Glomerular visceral epithelial cell (primary cell): ENCODE data around the gene CELSR1.
"Not testable (repeated sequence)": the region's sequence is repeated elsewhere in the genome, so short reads cannot be mapped to it uniquely, and the experiment has no call there.

Experiments used
- DNase-seq: peaks from one replicate; pipeline ENCODE4 v3.0.0-alpha.2; 2016; ENCODE audit errors: extremely low spot score

Gene CELSR1

DNA sequence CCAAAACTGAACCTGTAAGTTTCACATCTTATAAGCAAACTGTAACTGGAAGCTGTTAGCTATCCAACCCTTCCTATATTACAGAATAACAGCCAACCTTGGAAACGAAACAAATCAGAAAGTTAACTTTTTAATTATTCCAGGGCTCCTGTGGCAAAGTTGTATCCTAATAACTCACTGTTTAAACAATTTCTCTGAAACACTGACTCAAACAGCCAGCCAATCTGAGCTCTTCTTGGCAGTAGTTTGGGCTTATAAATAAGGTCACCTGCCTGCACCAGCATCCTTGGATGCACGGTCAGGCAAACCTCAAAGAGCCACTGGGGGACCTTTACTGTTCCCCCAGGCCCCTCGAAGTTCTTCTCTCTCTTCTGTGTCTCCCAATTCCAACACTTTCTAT, 5.0 kb downstream of the CELSR1 start:
- DNase-seq: no peak

DNA sequence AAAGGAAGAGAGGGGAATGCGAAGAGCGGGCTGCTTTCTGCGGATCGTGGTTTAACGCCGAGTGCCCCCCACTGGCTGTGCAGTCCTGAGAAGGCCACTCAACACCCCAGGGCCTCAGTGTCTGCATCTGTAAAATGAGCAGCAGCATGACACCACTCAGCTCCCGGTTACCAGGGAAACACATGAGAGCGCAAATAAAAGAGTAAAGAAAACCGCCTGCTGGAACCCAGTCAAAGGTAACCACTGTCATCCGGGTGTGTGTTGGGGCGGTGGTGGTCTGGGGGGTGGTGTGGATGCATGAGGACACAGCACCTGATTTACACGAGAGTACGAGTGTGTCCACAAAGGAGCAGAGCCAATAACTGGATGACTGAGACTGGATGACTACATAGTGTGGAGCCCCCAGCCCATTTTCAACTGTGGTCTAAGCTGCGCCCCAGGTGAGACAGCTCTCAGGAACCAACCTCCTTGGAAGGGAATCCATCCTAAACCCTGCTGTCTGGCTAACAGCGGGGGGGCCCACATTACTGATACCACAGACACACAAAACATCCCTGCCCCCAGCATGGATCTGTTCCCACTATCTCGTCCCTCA, 5.7 kb downstream of the CELSR1 start:
- DNase-seq: no peak

DNA sequence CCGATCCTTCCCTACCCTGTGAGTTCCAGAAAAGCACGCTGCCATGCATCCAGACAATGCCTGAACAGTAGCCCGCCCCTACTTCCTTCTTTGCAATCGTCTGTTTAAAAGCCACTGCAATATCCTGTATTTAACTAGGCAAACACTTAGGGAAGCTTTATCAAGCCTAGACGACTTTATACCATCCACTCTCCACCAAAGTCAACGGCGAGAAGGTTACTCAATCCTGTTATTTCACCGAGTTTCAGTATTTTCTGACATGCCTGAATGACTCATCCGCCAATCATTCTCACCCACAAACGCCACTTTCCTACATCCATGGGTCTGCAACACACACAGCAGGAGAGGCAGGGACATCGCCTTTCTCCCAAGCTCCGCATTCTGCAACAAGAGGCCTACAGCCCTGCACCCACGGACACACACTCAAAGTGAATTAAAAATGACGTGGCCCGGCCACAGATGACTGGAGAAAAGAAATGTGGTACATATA, 9.3 kb downstream of the CELSR1 start:
- peak; percentile 97 for DNase-seq

DNA sequence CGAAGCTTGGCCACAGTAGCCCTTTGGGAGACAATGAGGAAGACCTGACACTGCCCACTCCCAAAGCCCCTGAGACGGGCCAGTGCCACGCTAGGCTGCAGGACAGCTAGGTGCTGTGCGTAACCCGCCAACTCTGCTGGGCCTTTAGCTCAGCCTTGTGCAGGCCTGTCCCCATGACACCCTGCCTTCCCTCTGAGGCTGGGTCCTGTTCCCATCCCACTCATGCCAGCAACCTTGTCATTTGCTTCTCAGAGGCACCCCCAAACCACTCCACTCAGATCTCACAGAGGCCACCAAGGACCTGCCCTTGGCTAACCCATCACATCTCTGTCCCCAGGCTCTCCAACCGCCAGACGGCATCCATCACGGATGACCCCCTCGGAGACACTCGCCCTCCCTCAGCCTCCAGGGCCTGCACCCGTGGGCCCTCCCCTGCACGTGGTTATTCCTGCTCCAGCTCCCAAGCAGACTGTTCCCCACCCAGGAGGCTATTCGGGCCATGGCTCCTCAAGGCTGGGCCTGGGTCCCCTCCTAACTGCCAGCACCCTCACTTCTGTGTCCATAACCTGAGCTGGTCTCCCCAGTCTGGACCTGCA, 11.1 kb downstream of the CELSR1 start:
- no peak for DNase-seq

DNA sequence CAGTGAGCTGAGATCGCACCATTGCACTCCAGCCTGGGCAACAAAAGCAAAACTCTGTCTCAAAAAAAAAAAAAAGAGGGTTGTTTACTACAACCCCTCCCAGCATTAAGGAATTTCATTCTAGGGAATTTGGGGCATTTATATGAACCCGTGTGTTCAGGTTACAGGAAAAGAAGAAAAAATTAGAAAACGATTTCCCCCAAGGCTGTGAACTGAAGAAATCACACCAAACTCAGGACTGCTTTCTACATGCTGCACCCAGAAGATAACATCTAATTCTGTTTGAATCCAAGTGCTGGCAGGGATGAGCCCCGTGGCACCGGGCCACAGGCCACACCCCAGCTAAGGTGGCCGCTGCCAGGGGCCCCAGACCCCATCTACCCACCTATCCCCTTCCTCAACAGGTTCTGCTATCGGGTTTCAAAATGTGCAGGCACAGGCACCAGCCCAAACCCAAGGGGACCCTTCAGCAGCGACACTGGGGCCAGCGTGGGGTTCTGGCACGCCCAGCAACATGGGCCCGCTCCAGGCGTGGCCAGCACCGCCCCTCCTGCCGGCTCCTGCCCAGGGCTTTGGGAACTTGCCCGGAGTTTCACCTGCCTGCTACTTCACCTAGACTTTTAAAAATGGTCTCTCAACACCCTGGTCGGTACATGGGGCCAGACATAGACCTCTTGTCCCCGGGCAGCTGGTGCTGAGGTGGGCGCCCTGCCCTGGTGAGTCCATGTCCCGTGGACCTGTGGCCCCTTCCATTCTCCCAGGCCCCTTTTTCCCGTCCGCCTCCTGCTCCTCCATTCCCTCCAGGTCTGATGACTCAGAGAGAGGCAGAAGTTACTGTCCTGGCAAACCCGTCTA, 11.8 kb downstream of the CELSR1 start:
- no peak for DNase-seq

DNA sequence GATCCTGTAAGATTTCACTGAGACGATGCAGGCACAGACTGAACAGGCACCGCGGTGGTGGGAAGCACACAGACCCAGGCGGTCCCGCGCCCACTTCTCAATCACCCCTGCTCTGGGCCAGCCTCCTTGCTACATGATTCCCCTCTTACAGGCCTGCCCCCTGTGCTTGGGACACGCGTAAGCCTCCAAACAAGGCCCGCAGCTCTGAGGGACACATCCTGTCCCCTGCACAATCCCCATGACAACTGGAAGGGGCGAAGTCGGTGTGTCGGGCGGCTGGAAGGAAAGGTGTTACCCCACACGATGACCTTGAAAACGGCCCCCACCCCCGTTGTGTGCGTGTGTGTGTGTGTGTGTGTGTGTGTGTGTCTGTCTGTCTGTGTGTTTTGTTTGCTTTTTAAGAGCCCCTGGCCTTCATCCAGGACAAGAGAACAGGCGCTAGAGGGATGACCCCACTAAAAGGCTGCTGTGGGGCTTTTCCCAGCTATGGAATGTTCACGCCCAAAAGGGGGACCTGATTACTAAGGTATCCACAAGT, 13.1 kb downstream of the CELSR1 start:
- DNase-seq: no peak

DNA sequence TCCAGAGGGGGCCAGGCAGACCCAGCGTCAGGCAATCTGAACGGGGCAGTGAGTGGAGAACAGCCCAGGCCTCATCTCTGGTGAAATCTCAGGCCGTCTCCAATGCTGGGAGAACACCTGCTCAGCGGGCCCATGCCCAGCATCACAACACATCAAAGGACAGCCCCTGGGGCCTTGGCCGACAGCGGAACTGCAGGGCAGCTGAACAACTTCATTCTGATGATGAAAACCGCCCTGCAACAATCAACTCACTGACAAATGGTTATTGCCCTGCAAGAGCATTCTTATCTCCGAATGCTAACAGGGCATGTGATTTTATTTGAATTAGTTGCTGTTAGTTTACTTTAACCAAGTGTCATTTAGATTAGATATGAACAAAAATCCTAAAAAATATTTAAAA, 14.6 kb downstream of the CELSR1 start:
- no peak for DNase-seq

DNA sequence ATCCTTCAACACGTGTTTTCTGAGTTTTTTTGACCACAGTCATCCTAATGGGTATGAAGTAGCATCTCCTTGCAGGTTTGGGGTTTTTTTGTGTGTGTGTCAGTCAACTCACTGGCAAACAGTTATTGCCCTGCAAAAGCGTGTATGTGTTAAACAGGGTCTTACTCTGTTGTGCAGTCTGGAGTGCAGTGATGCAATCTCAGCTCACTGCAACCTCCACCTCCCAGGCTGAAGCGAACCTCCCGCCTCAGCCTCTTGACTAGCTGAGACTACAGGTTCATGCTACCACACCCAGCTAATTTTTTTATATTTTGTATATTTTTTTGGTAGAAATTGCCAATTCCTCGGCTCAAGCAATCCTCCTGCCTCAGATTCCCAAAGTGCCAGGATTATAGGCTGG, 15.4 kb downstream of the CELSR1 start:
- DNase-seq: no peak

DNA sequence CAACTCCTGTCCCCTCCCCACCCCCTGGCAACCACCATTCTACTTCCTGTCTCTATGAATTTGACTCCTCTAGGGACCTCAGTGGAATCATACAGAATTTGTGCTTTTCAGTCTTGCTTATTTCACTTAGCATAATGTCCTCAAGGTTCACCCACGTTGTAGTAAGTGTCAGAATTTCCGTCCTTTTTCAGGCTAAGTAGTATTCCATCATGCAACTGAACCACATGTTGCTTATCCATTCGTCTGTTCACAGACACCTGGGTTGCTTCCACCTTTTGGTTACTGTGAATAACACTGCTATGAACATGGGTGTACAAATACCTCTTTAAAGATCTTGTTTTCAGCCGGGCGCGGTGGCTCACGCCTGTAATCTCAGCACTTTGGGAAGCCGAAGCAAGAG, 16.5 kb downstream of the CELSR1 start:
- DNase-seq: no peak

DNA sequence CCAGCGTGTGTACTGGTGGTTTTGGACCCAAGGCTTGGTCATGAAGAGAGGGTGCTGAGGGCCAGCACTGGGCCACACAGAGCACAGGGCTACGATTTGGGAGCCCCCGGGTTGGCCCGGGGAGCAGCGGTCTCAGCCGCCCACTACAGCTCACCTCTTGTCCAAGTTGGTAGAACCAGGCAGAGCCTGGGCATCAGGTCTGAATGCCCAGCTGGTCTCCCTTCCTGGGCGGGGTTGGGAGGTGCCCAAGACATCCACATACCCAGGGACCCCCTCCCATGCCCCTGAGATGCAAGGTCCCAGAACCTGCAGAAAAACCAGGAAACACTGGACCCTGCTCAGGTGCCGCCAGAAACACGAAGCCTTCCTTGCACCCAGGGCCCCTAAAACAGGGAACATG, 18.0 kb downstream of the CELSR1 start:
- DNase-seq: no peak

DNA sequence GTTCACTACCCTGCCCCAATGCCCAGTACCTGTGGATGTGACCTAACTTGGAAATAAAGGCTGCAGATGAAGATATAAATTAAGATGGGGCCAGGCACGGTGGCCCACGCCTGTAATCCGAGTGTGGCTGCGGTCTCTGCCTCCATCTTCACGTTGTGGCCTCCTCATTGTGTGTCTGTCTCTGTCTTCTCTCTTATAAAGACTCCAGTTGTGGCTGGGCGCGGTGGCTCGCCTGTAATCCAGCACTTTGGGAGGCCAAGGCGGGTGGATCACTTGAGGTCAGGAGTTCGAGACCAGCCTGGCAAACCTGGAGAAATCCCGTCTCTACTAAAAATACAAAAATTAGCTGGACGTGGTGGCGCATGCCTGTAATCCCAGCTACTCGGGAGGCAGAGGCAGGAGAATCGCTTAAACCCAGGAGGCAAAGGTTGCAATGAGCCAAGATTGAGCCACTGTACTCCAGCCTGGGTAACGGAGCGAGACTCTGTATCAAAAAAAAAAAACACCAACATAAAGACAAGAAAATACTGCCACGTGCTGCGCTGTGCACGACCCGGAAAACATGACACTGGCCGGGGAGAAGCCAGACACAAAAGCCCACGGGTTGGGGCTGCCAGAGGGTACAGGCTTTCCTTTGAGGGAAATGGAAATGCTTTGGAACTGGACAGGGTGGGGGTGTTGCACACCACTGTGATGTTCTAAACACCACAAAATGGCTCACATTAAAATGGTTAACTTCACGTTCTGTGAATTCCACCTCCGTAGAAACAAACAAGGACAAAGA, 18.7 kb downstream of the CELSR1 start:
- no peak for DNase-seq

DNA sequence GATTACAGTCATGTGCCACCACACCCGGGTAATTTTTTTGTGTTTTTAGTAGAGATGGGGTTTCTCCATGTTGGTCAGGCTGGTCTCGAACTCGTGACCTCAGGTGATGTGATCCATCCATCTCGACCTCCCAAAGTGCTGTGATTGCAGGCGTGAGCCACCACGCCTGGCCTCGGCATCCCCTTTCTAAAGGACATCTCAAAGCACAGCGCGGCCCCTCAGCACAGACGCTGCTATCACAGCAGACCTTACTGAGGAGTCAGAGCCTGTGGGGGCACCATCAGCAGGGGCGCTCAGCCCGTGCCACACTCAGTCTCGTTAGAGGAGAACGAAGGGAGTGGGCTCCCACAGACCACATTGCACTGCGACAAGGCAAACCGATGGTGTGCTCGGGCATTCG, 19.4 kb downstream of the CELSR1 start:
- no peak for DNase-seq

DNA sequence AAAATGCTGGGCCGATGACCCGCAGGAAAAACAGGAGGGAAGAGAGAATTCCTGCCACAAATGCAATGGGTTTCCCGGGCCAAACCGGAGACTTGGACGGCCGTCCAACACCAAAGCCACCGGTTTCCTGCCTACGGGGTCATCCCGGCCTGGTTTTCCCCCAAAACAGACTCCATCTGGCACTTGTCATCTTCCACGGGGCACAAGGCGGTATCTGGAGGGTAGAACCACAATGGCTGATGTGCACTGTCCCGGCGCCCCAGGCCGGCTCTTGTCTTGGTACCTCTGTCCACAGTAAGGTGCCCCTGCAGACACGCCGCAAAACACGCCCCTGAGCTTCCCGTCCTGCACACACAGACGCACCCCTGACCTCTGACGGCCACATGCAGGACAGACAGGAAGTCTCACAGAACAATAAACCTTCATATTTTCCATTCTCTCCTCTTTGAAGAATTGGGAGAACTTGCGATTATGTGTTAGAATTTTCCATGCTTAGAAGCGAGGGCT, 20.1 kb downstream of the CELSR1 start:
- DNase-seq: no peak

DNA sequence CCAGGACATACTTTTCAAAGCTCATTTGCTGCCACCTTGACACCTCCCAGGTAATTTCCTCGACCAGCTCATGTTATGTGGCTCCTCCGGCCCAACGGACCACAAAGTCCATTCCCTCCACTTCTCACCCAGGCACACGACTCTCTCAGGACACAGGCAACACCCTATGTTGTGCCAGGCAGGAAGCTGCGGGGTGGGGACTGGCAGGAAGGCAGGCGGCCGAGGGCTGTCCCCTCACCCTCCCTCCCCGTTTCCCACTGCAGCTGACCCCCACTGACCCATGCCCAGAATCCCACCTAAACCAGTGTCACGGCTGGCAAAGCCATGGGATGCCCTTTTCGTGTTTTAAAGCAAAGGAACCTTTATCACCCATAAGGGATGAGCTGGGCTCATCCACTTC, 20.8 kb downstream of the CELSR1 start:
- DNase-seq: no peak

DNA sequence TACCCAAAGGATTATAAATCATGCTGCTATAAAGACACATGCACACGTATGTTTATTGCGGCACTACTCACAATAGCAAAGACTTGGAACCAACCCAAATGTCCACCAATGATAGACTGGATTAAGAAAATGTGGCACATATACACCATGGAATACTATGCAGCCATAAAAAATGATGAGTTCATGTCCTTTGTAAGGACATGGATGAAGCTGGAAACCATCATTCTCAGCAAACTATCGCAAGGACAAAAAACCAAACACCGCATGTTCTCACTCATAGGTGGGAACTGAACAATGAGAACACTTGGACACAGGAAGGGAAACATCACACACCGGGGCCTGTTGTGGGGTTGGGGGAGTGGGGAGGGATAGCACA, 21.3 kb downstream of the CELSR1 start:
- DNase-seq: not testable (repeated sequence)

DNA sequence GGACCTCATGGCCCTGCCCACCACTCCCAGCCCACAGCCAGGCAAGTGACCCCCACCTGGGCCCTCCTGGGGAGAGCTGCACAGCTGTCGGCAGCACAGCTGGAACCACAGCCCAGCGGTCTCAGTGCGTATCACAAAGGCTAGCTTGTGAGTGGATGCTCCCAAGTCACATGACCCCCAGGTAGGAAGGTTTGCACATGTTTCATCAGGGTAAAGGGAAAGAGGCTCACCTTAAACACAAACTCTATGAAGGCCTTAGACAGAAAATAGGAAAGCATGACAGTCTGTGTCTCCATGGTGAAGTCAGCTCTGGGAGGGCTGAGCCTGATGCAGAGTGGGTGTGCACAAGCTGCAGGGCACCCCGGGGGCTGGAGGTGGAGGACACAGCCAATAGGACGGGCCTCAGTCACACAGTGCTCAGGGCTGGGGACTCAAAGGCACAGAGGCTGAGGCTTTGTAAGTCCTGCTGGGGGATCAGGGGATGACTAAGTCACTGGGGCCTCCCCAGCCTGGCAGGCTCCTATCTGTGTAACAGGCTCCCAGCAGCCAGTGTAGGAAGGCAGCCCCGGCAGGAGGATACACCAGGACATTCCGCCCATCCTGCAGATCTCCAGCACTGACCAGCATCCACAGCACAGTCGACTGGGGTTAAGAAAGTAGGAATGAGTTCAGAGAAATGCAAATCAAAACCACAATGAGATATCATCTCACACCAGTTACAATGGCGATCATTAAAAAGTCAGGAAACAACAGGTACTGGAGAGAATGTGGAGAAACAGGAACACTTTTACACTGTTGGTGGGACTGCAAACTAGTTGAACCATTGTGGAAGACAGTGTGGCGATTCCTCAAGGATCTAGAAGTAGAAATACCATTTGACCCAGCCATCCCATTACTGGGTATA, 22.0 kb downstream of the CELSR1 start:
- DNase-seq: peak; percentile 39

DNA sequence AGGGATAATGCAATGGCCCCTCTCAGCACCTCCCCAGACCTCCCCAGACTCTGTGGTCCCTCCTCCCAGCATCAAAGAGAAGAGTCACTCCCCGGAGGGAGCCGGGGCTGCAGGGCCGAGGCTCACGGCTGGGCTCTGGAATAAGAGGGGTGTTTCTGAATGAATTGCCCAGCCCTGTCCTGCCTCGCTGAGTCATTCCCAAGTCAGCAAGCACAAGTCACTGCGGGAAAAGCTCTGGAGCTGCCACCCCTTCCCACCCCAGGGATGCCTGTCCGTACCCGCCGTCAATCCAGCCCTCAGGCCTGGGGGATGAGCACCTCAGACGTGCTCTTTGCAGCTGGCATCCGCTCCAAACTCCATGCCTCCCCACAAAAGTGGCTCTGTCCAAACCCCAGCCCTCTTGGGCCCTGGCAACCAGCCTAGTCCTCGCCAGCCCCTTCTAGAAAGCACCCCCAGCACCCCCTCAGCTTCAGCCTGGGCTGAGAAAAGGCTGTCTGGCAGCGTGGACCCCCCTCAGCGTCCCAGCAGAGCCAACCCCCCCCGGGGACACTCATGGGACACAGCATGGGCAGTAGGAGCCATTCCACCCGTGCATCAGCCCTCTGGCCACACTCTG, 22.7 kb downstream of the CELSR1 start:
- peak; percentile 77 for DNase-seq

DNA sequence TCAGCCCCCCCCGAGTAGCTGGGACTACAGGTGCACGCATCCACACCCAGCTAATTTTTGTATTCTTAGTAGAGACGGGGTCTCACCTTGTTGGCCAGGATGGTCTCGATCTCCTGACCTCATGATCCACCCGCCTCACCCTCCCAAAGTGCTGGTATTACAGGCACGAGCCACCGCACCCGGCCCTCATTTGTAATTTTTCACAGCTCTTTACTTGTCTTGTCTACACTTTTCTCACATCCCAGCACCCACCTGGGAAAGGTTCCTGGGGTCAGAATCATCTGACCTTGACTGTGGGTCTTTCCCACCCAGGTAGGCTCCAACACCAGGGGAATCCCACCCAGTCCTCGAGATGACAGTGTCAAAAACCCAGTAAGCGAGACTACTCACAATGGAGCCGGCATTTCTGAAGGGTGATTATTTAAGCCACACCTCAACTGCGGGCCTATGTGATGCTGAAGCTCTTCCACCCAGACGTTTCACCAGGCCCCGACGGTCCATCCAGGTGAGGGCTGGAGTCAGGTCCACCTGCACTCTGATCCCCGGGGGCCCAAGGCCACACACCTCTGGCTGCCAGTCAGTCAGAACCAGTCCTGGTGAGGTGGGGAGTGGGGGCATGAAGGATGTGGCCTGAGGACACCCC, 23.4 kb downstream of the CELSR1 start:
- no peak for DNase-seq

DNA sequence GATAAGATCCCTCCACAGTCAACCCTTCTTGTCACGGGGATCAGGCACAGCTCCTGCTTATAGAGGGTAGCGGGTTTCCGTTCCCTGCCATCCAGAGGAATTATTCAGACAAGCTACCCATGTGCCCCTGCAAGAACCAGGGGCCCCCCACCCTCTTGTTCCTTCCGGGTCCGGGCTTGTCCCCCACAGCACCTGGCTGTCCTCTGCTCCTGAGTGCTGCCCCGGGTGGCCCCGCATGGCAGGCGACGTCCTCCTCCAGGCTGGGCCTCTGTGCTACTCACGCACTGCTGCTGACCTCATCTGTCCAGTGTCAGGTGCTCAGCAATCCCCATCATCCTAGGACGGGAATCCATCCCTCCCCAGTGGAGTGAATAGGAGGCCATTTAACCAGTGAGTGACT, 24.7 kb downstream of the CELSR1 start:
- no peak for DNase-seq

DNA sequence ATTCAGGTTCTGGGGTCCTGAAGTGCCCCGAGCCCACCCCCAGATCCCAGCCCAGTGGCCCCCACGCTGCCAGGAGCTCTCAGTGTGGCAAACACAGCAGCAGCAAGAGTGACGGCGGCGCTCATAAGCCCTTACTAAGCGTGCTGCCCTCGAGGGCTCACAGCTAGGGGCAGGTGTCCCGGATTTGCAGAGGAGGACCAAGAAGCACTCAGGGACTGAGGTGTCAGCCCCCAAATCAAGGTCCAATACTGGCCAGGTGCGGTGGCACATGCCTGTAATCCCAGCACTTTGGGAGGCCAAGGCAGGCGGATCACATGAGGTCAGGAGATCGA, 25.4 kb downstream of the CELSR1 start:
- no peak for DNase-seq
